GM18505 (cell line): Measurements from ENCODE around the gene SH3RF1.

Experiments
- ATAC-seq: cut with Tn5 transposase; IDR thresholded peaks from one replicate; pipeline ENCODE4 v1.9.1; 2021; ENCODE audit not compliant: unreplicated experiment
- POLR2A ChIP-seq: IDR thresholded peaks from 4 replicates; pipeline ENCODE4 v1.6.1; 2011; ENCODE audit warnings: borderline replicate concordance; ENCODE audit not compliant: insufficient read depth, insufficient read length; ENCODE audit errors: extremely low read depth

SH3RF1 gene

DNA sequence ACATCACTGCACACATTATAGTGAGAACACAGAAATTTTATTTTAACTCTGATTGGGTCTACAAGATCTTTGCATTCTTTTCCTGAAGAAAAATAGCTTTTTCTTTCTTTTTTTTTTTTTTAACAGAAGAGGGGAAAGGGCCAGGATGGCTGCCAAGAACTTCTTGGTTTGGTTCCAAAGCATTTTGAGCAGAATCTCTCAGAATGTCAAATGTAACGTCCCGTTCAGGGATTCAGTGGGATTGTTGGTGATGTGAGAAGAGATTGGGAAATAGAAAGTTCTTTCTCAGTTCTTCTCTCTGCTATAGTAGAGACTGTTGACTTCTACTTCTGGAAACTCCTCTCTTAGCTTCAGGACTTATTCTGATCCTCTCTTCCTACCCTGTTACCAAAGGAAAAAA lies 189.8 kb downstream of the SH3RF1 start:
- peak; percentile 10 for ATAC-seq
- no peak for TF ChIP-seq POLR2A

DNA sequence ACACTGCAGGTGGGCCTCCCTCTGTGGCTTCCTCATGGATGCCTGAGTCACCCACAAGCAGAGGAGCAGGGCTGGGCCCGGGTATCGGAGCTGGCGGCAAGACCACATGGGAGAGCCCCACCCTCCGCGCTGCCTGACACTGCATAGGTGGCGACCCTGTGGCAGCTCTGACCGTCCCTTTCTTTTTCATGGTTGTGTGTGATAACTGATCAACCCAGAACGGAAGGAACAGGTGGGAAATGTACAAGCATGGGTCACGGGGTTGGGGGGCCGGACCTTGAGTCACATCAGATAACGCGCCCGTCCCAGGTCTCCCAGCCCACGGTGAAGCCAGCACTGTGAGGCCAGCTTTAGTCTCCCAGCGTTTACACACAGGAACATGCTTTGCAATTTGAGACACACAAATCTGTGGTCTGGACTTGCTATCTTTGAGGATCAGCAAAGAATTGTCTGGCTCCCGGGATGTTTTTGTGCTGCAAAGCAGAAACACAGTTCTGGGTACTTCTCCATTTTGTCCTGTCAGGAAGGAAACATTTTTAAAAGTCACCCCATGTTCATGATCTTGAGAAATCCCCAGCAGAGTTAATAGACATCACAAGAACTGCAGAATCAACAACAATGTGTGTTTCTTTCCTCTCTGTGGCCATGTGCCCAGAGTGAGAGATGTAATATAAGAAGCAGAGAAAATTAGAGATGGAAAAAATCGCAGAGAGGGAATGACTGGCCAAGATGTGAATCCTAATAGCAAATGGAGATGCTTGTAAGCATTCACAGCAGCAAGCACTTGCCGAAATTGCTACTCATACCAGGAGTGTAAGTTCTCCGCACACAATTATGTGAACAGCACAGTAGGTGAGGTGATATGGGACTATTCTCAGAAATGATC lies 190.6 kb downstream of the SH3RF1 start:
- peak; percentile 56 for TF ChIP-seq POLR2A
- peak; percentile 87 for ATAC-seq

- no peak for TF ChIP-seq POLR2A
- ATAC-seq = no peak
These were observed 196.6 kb downstream of the SH3RF1 start for GRCh38 chr4:169074117-169074516.

GRCh38 chr4:169071747-169072146 lies 199.0 kb downstream of the SH3RF1 start:
- ATAC-seq = no peak

DNA sequence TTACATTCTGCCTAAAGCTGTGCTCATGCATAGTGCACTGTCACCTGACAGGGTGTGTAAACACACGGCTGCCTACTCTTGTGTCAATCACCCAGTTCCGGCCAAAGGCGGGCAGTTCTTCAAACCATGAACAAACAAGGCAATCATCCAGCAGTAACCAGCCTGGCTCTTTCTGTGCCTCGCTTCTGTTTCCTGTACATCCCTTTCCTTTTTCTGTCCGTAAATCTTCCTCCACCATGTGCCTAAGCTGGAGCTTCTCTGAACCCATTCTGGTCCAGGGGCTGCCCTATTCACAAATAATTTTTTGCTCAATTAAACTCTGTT lies 199.9 kb downstream of the SH3RF1 start:
- TF ChIP-seq POLR2A = no peak
- ATAC-seq = no peak

More at GRCh38 chr4:169071747-169072146, 199.0 kb downstream of the SH3RF1 start:
- TF ChIP-seq POLR2A = no peak

GRCh38 chr4:169070071-169070894 lies 200.5 kb downstream of the SH3RF1 start:
- ATAC-seq = no peak
- TF ChIP-seq POLR2A = no peak

DNA sequence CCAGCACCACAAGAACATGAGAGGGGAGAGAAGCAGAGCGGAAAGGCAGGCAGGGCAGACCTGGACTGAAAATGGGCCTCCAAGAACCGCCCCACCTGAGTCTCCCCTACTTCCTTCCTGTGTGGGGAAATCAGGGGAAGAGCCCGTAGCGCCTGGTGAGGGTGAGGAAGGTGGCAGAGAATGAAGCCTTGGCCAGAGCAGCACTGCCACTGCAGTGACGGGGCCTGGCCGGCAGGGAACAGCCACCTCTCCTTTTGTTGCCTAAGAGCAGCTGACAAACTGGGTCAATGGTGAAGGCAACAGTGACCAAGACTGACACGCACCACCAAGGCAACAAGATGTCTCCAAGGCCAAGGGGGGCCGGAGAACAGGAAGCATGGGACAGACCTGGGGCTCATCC lies 202.3 kb downstream of the SH3RF1 start:
- no peak for ATAC-seq
- TF ChIP-seq POLR2A = no peak

DNA sequence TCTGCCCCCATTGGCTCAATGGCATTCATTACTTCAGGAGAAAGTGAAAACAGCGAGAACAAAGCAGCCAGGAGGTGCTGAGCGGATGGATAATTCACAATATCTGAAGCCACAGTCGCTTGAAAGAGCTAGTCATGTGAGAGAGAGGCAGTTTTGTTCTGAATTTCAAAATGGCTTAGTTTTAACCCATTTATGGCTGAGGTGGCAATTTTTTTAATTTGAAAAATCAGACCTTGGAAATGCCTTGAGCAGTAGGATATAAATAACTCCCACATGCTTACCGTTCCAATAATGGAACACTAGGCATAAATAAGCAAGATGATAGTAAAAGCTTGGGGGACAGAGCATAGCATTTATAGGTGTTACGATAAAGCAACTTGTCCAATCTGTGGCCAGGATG lies 203.8 kb downstream of the SH3RF1 start:
- ATAC-seq = no peak
- no peak for TF ChIP-seq POLR2A

GRCh38 chr4:169064296-169064695 lies 206.5 kb downstream of the SH3RF1 start:
- ATAC-seq = no peak
- TF ChIP-seq POLR2A = no peak

- ATAC-seq = no peak
These were observed 207.3 kb downstream of the SH3RF1 start for GRCh38 chr4:169063441-169063840.

DNA sequence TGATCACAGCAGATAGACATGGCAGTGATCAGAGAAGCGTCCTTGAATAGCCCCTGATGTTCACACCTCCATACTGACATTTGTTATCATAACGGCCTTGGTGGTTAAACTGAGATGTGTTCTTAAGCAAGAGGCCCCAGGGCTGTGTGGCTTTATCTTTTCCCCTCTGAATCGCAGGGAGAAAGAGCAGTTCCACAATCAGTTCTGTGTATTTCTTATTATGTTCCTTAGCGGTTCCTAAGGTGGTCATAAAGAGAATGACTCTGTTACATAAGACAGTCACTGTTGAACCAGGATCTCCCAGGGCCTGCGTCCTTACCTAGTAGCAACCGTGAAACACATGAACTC lies 207.9 kb downstream of the SH3RF1 start:
- ATAC-seq = no peak
- no peak for TF ChIP-seq POLR2A

More at GRCh38 chr4:169063441-169063840, 207.3 kb downstream of the SH3RF1 start:
- no peak for TF ChIP-seq POLR2A

GRCh38 chr4:169061386-169061785 lies 209.4 kb downstream of the SH3RF1 start:
- no peak for ATAC-seq
- TF ChIP-seq POLR2A = no peak

- no peak for TF ChIP-seq POLR2A
- ATAC-seq = no peak
These were observed 210.2 kb downstream of the SH3RF1 start for GRCh38 chr4:169060391-169061091.
